HG03521 (cell line): Measurements from ENCODE around the gene CX3CL1.

Experiments used
- ATAC-seq: cut with Tn5 transposase; IDR thresholded peaks from one replicate; pipeline ENCODE4 v1.9.1; 2021; ENCODE audit warnings: mild to moderate bottlenecking, moderate library complexity; ENCODE audit not compliant: unreplicated experiment

Gene CX3CL1

DNA sequence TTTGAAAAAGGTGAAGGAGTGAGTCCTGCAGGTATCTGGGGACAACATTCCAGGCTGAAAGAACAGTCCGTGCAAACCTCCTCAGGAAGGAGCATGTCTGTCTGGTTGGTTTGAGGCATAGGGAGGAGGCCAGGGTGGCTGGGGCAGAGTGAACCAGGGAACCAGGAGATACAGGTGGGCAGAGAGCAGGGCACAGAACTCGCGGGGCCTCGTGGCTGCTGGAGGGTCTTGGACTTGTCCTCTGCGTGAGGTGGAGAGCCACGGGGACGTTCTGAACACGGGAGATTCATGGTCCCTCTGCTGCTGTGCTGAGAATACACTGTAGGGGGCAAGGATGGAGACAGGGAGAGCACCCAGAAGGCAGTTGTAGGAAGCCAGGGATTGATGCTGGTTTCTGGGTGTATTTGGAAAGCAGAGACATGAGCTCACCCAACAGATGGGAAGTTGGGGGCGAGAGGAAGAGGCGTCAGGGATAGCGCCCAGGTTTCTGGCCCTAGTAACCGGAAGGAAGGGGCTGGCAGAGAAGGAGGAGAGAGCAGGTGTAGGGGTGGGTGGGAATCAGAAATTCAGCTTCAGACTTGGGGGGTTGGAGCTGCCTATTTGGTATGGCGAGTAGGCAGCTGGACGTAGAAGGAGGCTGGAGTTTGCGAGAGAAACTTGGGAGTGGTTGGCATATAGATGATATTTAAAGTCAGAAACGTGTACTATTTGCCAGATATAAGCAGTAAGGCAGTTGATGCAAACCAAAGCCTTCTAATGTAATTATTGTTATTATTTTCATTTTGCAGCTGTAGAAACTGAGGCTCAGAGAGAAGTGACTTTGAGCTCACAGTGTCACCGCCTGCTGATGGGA, 31.9 kb downstream of the CX3CL1 start, which contains the start of gene CCL17:
TSS of gene CCL17 (plus strand) at position 803 of the 853 bp plus-strand sequence. CDS start 9,166 bp downstream, outside the sequence.
- no peak for ATAC-seq

DNA sequence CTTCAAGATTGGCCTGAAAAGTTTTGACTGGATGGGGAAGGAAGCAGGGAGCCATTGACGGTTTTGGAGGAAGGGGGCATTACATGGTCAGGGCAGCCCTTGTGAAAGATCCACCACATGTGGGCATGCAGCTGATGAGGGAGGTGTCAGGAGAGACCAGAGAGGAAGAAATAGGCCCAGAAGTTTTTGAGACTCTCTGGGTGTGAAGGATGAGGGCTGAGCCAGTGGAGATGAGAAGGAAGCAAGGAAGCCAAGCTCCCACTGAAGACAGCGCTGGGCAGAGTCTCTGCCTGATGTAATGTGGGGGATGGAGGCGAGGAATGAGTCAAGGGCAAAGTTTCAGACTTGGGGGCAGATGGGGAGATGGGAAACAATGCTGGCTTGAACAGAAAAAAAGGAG, 32.8 kb downstream of the CX3CL1 start:
- ATAC-seq: no peak

DNA sequence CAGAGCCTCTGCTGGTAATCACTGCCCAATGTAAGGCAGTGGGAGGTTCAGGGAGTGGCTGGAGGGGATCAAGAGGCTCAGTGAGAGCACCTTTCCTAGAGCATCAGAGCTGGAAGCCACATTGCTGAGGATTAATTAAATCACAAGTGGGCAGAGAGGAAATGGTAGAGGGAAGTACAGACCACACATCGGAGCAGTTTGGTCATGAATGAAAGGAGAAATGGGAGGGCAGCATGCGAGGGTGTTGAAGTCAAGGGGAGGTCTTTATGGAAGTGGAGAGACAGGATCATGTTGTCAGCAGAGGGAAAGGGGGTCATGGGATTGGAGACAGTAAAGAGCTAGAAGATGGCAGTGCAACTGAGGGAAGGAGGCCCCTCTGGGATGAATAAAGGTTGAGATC, 34.6 kb downstream of the CX3CL1 start:
- no peak for ATAC-seq

DNA sequence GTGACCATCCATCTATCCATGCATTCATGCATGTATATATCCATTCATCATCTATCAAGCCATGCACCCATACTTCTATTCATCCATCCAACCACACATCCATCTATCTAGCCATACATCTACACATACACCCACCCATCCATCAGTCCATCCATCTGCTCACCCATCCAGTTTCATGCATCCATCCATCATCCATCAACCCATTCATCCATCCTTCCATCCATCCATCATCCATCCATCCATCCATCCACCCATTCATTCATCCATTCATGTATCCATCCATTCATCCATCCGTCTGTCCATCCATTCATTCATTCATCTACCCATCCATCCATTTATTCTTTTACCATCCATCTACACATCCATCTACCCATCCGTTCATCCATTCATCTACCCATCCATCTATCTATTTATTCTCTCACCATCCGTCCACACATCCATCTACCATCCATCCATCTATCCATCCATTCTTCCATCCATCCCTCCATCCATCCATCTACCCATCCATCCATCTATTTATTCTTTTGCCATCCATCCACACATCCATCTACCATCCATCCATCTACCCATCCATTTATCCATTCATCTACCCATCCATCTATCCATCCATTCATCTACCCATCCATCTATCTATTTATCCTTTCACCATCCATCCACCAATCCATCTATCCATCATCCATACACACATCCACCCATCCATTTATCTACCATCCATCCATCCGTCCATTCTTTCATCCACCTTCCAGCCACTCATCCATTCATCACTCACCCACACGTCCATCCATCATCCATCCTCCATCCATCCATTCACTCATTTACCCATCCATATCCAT, 35.4 kb downstream of the CX3CL1 start:
- no peak for ATAC-seq

DNA sequence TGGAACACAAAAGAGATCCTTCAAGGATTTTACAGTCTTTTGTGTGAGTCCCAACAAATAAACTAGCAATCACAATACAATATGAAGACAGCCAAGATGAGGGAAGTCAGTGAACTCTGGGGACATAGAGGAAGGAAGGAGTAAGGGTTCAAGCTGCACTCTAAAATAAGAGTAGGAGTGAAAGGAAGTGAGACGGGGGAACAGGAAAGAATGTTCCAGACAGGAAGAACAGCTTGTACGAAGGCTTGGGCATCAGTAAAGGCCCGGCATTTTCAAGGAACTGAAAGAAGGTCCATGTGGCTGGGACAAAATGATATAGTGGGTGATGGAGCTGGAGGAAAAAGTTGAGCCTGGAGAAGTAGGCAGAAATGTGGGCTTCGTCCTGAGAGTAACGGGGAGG, 36.8 kb downstream of the CX3CL1 start:
- no peak for ATAC-seq

DNA sequence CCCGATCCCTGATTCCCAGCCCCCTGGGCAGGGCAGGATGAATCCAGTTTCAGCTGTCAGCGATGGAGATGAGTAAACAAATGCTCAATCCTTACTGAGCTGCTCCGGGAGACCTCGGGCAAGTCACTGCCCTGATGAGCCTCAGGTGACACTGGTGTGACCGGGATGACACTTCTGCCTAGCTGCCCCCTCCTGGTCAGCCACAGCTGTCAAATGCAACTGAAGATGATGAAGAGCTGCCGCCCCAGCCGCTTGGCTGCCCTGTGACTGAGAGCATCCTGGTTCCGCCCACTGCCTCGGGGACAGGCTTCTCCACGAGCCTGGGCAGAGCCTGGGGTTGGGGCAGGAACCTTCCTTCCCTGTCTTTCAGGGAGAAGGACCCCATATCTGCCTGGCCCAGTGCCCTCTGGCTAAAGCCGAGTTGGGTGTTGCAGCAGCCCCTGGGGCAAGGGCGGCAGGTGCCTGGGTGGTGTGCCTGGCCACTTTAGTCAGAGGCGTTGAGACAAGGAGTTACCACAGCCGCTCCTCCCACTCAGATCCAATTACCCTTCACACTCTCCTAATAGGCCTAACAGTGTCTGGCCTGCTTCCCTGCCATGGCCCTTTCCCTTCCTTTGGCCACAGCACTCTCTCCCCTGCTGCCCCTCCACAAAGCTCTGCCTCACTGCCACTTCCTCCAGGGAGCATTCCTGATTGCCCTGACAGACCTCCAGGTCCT, 37.7 kb downstream of the CX3CL1 start:
- no peak for ATAC-seq

DNA sequence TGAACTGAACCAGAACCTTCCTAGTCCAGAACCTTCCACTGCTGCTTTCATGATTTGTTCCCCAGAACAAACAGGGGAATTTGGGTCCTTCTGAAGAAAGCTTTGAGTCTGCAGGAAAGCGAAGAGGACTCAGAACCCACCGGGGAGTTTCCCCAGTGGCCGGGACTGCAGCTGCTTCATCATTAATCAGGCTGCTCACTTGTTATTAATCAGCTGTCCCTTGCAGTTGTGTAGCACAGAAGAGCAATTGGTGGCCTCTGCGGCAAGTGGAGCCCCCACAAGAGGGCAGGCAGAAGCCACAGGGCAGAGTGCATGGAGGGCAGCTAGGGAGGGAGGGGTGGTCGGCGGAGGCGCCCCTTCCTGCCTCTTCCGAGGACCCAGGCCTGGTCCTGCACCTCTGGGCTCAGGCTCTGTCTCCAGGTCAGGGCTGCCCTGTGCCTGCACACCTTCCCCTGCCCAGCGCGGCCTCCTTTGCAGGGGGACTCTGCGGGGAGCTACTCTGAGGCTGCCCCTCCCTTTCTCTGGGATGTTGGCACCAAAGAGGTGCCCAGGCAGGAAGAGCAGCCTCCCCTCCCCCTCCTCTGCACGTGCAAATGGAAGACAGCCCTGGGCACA, 39.2 kb downstream of the CX3CL1 start:
- no peak for ATAC-seq

DNA sequence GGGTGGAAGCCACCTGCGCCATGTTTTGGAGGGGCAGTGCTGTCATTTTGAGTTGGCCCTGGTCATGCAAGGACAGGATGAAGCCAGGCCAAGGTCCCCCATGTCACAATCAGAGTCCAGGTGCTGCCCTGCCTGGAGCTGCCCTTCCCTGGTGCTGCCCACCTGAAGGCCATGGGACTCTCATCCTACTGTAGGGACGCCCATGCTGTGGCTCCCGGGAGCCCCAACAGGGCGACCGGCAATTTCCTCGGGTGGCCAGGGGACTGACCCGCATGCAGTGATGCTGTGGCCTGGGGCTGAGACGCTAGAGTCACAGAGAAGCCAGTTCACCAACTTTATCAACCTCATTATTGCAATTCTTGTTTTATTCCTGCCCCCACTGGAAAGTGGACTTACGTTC, 40.3 kb downstream of the CX3CL1 start:
- ATAC-seq: no peak

DNA sequence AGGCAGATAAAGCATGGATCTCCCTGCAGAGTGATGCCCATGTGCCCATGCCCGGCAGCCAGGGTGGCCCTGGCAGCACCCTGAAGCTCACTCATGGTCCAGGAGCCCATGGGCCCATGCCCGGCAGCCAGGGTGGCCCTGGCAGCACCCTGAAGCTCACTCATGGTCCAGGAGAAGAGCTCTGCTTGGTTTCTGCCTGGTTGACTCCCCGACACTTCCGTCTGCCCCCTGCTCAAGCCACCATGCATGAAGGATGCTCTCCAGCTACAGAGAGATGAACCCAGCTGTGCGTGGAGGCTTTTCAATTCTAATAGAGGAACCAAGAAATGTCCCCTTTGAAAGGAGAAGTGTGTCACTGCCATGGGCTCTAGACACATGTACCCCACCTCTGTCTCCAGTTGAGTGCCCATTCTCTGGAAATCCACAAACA, 41.0 kb downstream of the CX3CL1 start:
- peak; percentile 67 for ATAC-seq

DNA sequence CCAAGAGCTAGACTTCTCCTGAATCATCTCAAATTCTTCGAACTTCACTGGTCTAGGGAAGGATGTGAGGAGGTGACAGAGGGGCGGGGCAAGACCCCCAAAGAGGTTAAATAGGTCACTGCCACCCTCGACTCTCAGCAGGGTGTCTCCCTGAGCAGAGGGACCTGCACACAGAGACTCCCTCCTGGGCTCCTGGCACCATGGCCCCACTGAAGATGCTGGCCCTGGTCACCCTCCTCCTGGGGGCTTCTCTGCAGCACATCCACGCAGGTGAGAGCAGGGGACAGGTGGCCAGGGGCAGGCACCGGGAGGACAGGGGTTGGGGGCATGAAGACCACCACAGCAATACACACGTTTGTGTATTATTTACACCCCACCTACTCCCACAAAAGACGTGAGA, 41.4 kb downstream of the CX3CL1 start:
- no peak for ATAC-seq

DNA sequence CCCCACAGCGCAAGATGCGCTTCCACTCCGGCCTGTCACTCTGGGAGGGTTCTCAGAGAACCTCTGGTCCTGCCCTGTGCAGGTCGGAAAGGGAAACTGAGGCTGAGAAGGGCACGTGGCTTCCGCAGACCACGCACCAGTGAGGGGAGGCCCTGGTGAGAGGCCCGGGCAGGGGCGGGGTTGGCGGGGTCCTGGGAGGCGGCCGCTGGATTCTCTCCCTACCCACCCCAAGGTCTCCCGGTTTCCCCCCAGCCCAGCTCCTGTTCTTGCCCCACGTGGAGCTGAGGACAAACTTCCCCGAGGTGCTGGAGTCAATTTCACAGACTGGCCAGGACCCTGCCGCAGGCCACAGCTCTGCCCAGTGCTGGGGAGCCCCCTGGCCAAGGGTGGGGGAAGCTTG, 43.8 kb downstream of the CX3CL1 start:
- ATAC-seq: no peak

DNA sequence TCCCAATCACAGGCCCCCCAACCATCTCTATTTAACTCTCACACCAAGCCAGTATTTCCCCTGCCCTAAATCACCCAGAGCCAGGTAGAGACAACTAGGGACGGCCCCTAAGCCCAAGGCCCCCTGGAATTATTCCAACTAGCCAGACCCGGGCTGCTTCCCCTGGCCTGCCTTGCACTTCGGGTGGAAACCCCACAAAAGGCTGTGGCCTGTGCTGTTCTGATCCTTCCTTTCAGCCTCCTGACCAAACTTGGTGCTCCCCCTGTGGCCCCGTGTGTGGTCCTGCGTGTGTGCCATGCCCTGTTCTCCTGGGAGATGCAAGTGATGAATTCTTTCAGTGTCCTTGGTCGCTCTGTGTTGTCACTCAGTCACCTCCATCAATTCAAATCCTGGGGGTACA, 47.2 kb downstream of the CX3CL1 start:
- ATAC-seq: no peak

DNA sequence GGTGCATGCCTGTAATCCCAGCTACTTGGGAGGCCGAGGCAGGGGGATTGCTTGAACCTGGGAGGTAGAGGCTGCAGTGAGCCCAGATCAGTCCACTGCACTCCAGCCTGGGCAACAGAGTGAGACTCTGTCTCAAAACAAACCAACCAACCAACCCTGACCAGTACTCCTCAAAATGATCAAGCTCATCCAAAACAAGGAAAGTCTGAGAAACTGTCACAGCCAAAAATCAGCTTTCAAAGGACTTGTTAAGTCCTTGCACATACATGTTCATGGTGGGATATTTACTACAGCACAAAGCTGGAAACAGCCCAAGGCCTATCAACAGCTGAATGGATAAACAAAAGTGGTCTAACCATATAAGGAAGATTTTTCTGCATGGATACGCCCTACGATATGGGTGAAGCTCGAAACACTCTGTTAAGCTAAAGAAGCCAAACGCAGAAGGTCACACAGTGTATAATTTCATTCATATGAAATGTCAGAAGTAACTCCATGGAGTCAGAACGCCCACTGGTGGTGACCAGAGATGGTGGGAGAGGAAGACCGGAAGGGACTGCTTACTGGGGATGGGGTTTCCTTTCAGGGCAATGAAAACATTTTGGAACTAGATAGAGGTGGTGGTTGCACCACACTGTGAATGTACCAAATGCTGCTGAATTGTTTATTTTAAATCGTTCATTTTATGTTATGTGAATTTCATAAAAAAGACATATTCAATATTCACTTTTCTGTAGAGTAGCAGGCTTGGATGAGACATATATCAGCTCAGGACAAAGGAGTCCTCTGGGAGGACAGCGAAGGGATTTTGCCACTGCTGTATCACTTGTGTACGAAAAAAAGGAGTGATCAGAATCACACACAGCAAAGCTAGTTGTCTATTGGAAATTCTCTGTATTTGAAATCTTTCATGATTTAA, 50.0 kb downstream of the CX3CL1 start:
- ATAC-seq: no peak

DNA sequence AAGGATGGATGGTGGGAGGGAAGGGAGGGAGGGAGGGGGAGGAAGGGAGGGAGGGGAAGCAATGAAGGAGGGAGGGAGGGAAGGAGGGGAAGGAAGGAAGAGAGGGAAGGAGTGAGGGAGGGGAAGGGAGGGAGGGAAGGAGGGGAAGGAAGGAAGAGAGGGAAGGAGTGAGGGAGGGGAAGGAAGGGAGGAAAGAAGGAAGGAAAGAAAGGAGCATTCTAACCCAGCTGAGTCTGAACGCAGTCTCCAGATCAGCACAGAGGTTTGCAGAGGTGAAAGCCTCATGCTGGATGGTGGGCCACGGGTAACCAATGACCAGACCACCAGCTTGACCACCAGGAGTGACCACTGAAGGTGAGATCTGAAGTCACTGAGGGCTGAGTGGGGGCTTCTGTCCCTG, 50.9 kb downstream of the CX3CL1 start:
- no peak for ATAC-seq

DNA sequence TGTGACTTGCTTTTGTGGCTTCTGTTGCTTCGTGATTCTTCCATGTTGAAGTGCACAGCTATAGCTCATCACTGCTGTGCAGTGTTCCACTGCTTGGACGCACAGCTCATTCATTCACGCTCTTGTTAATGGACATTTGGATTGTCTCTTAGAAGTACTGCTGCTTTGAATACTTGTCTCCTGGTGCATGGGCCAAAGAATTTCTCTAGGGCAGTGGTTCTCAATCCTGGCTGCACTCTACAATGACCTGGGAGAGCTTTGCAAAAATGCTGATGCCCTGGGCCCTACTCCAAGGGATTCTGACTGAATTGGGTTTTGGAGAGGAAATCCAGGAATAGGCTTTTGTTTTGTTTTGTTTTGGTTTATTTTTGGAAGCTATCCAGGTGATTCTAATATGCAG, 52.3 kb downstream of the CX3CL1 start:
- ATAC-seq: no peak

DNA sequence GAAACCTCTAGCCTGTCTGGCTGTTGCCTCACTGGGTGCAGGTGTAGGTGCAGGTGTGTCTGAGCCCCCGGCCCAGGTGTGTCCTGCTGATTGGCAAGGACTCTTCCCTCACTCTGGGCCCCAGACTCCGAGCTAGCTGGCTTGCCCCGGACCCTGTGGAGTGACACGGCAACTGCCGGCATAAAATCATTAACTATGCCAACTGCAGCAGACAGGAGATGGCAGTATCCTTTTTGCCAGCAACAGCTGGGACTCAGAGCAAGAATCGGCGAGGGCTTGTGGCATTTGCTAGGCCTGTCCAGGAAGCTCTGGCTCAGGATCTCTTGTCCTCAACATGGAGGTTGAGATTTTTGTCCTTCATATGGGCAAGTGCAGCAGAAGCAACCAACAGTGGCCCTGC, 54.1 kb downstream of the CX3CL1 start:
- ATAC-seq: no peak

DNA sequence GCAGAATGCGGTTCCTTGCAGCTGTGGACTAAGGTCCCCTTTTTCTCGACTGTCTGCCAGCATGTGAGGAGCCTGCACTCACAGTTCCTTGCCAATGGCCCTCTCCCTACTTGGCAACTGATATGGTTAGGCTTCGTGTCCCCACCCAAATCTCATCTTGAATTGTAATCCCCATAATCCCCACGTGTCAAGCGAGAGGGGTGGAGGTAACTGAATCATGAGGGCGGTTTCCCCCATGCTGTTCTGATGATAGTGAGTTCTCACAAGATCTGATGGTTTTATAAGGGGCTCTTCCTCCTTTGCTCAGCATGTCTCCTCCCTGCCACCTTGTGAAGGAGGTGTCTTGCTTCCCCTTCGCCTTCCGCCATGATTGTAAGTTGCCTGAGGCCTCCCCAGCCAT, 55.0 kb downstream of the CX3CL1 start:
- no peak for ATAC-seq

DNA sequence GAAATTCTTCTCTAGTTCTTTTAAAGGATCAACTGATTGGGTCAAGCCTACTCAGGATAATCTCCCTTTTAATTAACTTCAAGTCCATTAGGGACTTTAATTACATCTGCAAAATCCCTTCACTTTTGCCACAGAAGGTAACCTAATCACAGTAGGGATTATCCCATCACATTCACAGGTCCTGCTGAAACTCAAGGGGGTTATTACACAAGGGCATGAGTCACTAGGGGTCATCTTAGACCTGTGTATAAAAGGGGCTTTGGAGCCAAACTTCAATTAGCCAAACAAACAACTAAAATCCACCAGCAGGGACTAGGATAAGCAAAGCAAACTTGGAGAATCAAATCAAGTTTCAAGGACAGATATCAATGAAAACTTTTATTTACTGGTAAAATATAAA, 55.5 kb downstream of the CX3CL1 start:
- no peak for ATAC-seq

DNA sequence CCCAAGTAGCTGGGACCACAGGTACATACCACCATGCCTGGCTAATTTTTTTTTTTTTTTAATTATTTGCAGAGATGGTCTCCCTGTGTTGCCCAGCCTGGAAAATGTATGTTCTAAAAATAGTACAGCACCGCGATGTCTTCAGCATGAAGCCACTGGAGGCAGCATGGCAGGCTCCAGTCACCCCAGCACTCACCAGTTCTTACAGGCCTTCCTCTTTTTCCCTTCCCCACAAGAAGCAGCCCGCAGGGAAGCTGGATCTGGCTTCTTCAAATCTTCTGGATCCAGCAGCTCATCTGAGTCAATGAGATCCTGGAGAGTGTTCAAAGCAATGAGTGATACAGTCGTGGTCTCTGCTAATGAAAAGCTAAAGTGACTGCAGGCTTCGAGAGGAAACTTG, 58.7 kb downstream of the CX3CL1 start:
- ATAC-seq: no peak

DNA sequence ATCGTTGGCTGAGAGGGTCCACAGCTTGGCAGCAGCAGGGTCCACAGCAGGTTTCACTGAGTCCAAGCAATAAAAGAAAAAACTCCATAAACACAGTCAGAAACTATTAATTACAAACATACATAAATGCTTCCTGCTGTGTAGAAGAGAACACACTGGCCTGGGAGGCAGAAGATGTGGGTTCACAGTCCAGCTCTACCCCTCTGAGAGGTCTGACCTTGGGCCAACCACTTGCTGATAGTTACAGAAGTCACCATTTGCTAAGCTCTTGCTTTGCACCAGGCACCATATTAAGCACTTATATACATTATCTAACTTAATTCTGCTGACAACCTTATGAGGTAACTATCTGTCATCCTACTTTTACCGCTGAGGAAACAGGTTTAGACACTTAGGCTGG, 60.2 kb downstream of the CX3CL1 start:
- ATAC-seq: no peak
